RWPE1 (cell line): ENCODE measurements around the gene GNG11.

Experiments used
- CTCF ChIA-PET: fragments of 350-600 bp; sonication (Branson Sonifier 250); formaldehyde crosslinking; extraction: SDS; loops from one replicate; lab custom pipeline; 2021; lab: Yijun Ruan, JAX
- POLR2A ChIA-PET: fragments of 400-600 bp; formaldehyde crosslinking; extraction: SDS; loops from one replicate; lab custom pipeline; 2020; ENCODE audit warnings: antibody characterized with exemption; ENCODE audit not compliant: low non-redundant PET; lab: Yijun Ruan, JAX
- DNase-seq: peaks from one replicate; pipeline ENCODE4 v3.0.0; 2012; ENCODE audit warnings: low spot score
- H3K27ac ChIP-seq: fragments of 450-650 bp; 2 replicates; pipeline ENCODE4 v1.5.1; 2017
- CTCF ChIP-seq: fragments of 450-650 bp; conservative IDR thresholded peaks from 2 replicates; pipeline ENCODE4 v1.5.1; 2017; ENCODE audit warnings: low read depth, mild to moderate bottlenecking

GNG11 gene

GRCh38 chr7:93931655-93932054 is 10.1 kb downstream of the GNG11 start:
- no peak for DNase-seq
- CTCF ChIA-PET: no interaction called here
- no peak for TF ChIP-seq CTCF
- H3K27ac ChIP-seq: no peak overlapping the region
- POLR2A ChIA-PET: no interaction called here

- POLR2A ChIA-PET: no interaction called here
- no peak for DNase-seq
- CTCF ChIA-PET: no interaction called here
- no peak overlapping the region for H3K27ac ChIP-seq
- TF ChIP-seq CTCF: no peak
These were observed 11.6 kb downstream of the GNG11 start for GRCh38 chr7:93933156-93933555.

- no peak for DNase-seq
- POLR2A ChIA-PET: no interaction called here
- CTCF ChIA-PET: no interaction called here
- H3K27ac ChIP-seq: no peak overlapping the region
- TF ChIP-seq CTCF: no peak
These were observed 13.6 kb downstream of the GNG11 start for GRCh38 chr7:93935102-93935501.

GRCh38 chr7:93937818-93938217 is 16.3 kb downstream of the GNG11 start:
- no peak for TF ChIP-seq CTCF
- H3K27ac ChIP-seq: no peak overlapping the region
- CTCF ChIA-PET: no interaction called here
- POLR2A ChIA-PET: no interaction called here
- no peak for DNase-seq

GRCh38 chr7:93938293-93938692 is 16.8 kb downstream of the GNG11 start:
- ChIA-PET CTCF (no interaction called here), POLR2A (no interaction called here)

GRCh38 chr7:93941945-93942344 is 20.4 kb downstream of the GNG11 start:
- DNase-seq: no peak
- H3K27ac ChIP-seq: no peak overlapping the region
- ChIA-PET POLR2A (no interaction called here), CTCF (interaction anchor here (0.6 kb wide), 1 partner anchor 493 kb away, joined by 4 read pairs; no protein-coding TSS in a partner anchor)
- TF ChIP-seq CTCF: no peak

More at GRCh38 chr7:93938293-93938692, 16.8 kb downstream of the GNG11 start:
- no peak overlapping the region for H3K27ac ChIP-seq
- no peak for DNase-seq
- no peak for TF ChIP-seq CTCF
